GM12874 (cell line): Measurements from ENCODE around the gene TMEM201.

Source experiments
- TF ChIP-seq, protein P1 (sequence below): IDR thresholded peaks from 2 replicates; pipeline ENCODE4 v1.5.1; 2011; ENCODE audit warnings: low read depth, mild to moderate bottlenecking, control low read depth, low read length, moderate library complexity; ENCODE audit not compliant: insufficient read depth

The TMEM201 gene

DNA sequence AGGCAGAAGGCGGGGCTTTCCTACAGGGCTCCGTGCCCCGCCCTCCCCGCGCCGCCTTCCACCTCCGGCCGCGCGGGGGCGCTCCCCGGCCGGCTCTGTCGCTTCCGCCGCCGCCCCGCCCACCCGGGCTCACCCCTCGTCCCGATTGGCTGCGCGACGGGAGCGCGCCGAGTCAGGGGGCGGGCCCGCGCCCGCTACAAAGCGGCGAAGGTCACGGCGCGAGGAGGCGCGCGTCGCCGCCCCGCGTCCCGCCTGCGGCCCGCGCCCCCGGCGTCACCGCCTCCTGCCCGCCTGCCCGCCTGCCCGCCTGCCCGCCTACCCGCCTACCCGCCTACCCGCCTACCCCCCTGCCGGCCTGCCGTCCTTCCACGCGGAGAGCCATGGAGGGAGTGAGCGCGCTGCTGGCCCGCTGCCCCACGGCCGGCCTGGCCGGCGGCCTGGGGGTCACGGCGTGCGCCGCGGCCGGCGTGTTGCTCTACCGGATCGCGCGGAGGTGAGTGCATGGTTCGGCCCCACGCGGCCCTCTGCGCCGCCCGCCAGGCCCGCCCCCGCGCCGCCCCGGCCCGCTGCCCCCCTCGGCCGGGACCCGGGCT lies at the start of gene TMEM201:
Gene TMEM201, plus strand, starts transcription at position 361 of the 593 bp plus-strand sequence. Its CDS starts 20 bp downstream, at position 381.
- TF ChIP-seq, protein P1, sequence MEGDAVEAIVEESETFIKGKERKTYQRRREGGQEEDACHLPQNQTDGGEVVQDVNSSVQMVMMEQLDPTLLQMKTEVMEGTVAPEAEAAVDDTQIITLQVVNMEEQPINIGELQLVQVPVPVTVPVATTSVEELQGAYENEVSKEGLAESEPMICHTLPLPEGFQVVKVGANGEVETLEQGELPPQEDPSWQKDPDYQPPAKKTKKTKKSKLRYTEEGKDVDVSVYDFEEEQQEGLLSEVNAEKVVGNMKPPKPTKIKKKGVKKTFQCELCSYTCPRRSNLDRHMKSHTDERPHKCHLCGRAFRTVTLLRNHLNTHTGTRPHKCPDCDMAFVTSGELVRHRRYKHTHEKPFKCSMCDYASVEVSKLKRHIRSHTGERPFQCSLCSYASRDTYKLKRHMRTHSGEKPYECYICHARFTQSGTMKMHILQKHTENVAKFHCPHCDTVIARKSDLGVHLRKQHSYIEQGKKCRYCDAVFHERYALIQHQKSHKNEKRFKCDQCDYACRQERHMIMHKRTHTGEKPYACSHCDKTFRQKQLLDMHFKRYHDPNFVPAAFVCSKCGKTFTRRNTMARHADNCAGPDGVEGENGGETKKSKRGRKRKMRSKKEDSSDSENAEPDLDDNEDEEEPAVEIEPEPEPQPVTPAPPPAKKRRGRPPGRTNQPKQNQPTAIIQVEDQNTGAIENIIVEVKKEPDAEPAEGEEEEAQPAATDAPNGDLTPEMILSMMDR, result peak; percentile 84

GRCh38 chr1:9539165-9539828 lies 49.4 kb upstream of the TMEM201 start, which contains the start of gene SLC25A33:
TSS of gene SLC25A33 (plus strand) at chr1:9539465. CDS start at chr1:9539692, 227 bp downstream.
- TF ChIP-seq, protein P1, result no peak

GRCh38 chr1:9539829-9540550 lies 48.7 kb upstream of the TMEM201 start:
- TF ChIP-seq, protein P1, result no peak

GRCh38 chr1:9542430-9542829 lies 46.3 kb upstream of the TMEM201 start:
- TF ChIP-seq, protein P1, result no peak

- TF ChIP-seq, protein P1, result no peak
Measured at GRCh38 chr1:9544926-9545325, 43.8 kb upstream of the TMEM201 start.

GRCh38 chr1:9549955-9550546 lies 38.7 kb upstream of the TMEM201 start:
- TF ChIP-seq, protein P1, result no peak

GRCh38 chr1:9551984-9552383 lies 36.7 kb upstream of the TMEM201 start:
- TF ChIP-seq, protein P1, result no peak
